ENCODE measurements around the gene INPP5F. TPM values are rescaled to one million over a fixed set of nuclear protein-coding genes. Genes with fewer than 3 reads are reported as not detected.
"Not testable (repeated sequence)": the region's sequence is repeated elsewhere in the genome, so short reads cannot be mapped to it uniquely, and the experiment has no call there.

Gene INPP5F
- polyA plus RNA-seq, 3 donors = 5.1 to 9.6 (median 7.6) TPM

- 88 to 92% (median 92%) methylated on average over 11 of the region's 11 CpGs for WGBS, 3 donors
- no peak overlapping the region for H3K27ac ChIP-seq (ENCODE audit: low read depth, low read length)
Measured at GRCh38 chr10:119831656-119832055, 105.8 kb downstream of the INPP5F start.

- 88 to 96% (median 95%) methylated on average over 2 of the region's 2 CpGs for WGBS, 3 donors
Measured at GRCh38 chr10:119832951-119833350, 107.1 kb downstream of the INPP5F start.

GRCh38 chr10:119834188-119834587 is 108.3 kb downstream of the INPP5F start:
- 90 to 94% (median 93%) methylated on average over 4 of the region's 4 CpGs for WGBS, 3 donors
- no peak overlapping the region for H3K27ac ChIP-seq (ENCODE audit: low read depth, low read length)

More at GRCh38 chr10:119832951-119833350, 107.1 kb downstream of the INPP5F start:
- H3K27ac ChIP-seq (ENCODE audit: low read depth, low read length) = no peak overlapping the region

- 92 to 100% (median 97%) methylated on average over 1 of the region's 1 CpG for WGBS, 3 donors
- no peak overlapping the region for H3K27ac ChIP-seq (ENCODE audit: low read depth, low read length)
Measured at GRCh38 chr10:119845656-119846055, 119.8 kb downstream of the INPP5F start.

GRCh38 chr10:119849031-119849789 is 123.4 kb downstream of the INPP5F start:
- H3K27ac ChIP-seq (ENCODE audit: low read depth, low read length) = no peak overlapping the region
- 76 to 82% (median 77%) methylated on average over 6 of the region's 6 CpGs for WGBS, 3 donors

- WGBS, 3 donors = 90 to 98% (median 95%) methylated on average over 3 of the region's 3 CpGs
- no peak overlapping the region for H3K27ac ChIP-seq (ENCODE audit: low read depth, low read length)
Measured at GRCh38 chr10:119849944-119850343, 124.1 kb downstream of the INPP5F start.

- H3K27ac ChIP-seq (ENCODE audit: low read depth, low read length) = no peak overlapping the region
- WGBS, 3 donors = 94 to 97% (median 96%) methylated on average over 6 of the region's 6 CpGs
Measured at GRCh38 chr10:119852277-119852676, 126.4 kb downstream of the INPP5F start.

- 76 to 97% (median 96%) methylated on average over 6 of the region's 6 CpGs for WGBS, 3 donors
Measured at GRCh38 chr10:119852822-119853221, 127.0 kb downstream of the INPP5F start.

GRCh38 chr10:119853574-119853973 is 127.7 kb downstream of the INPP5F start:
- H3K27ac ChIP-seq (ENCODE audit: low read depth, low read length) = no peak overlapping the region
- 64 to 70% (median 70%) methylated on average over 1 of the region's 1 CpG for WGBS, 3 donors

More at GRCh38 chr10:119852822-119853221, 127.0 kb downstream of the INPP5F start:
- H3K27ac ChIP-seq (ENCODE audit: low read depth, low read length) = no peak overlapping the region

- 56 to 70% (median 57%) methylated on average over 1 of the region's 1 CpG for WGBS, 3 donors
- no peak overlapping the region for H3K27ac ChIP-seq (ENCODE audit: low read depth, low read length)
Measured at GRCh38 chr10:119858063-119858462, 132.2 kb downstream of the INPP5F start.

- no peak overlapping the region for H3K27ac ChIP-seq (ENCODE audit: low read depth, low read length)
- 61 to 77% (median 77%) methylated on average over 1 of the region's 1 CpG for WGBS, 3 donors
Measured at GRCh38 chr10:119859420-119860258, 133.8 kb downstream of the INPP5F start.

- no peak overlapping the region for H3K27ac ChIP-seq (ENCODE audit: low read depth, low read length)
- WGBS, 3 donors = 74 to 79% (median 77%) methylated on average over 7 of the region's 7 CpGs
Measured at GRCh38 chr10:119860866-119861607, 135.2 kb downstream of the INPP5F start.

GRCh38 chr10:119862524-119862923 is 136.7 kb downstream of the INPP5F start:
- no peak overlapping the region for H3K27ac ChIP-seq (ENCODE audit: low read depth, low read length)
- 69 to 81% (median 73%) methylated on average over 1 of the region's 1 CpG for WGBS, 3 donors

- no peak overlapping the region for H3K27ac ChIP-seq (ENCODE audit: low read depth, low read length)
- 39 to 90% (median 50%) methylated on average over 3 to 4 of the region's 4 CpGs for WGBS, 3 donors
Measured at GRCh38 chr10:119863951-119864565, 138.2 kb downstream of the INPP5F start.

GRCh38 chr10:119865699-119866240 is 139.9 kb downstream of the INPP5F start:
- 90 to 96% (median 94%) methylated on average over 6 of the region's 6 CpGs for WGBS, 3 donors

GRCh38 chr10:119867317-119867716 is 141.5 kb downstream of the INPP5F start:
- H3K27ac ChIP-seq (ENCODE audit: low read depth, low read length) = no peak overlapping the region
- WGBS, 3 donors = 68 to 81% (median 79%) methylated on average over 7 of the region's 7 CpGs

More at GRCh38 chr10:119865699-119866240, 139.9 kb downstream of the INPP5F start:
- H3K27ac ChIP-seq (ENCODE audit: low read depth, low read length) = no peak overlapping the region

- not testable (repeated sequence) for H3K27ac ChIP-seq (ENCODE audit: low read depth, low read length)
- WGBS, 3 donors = 83 to 89% (median 88%) methylated on average over 4 of the region's 4 CpGs
Measured at GRCh38 chr10:119869398-119869797, 143.5 kb downstream of the INPP5F start.

All from adipose tissue (tissue), 3 donors.